HuH-7 (cell line): ENCODE measurements around the gene LPCAT1.
"Not testable (repeated sequence)": the region's sequence is repeated elsewhere in the genome, so short reads cannot be mapped to it uniquely, and the experiment has no call there.

Source experiments
- DNase-seq: peaks from one replicate; pipeline ENCODE4 v3.0.0; 2011; ENCODE audit warnings: low spot score

Gene LPCAT1

GRCh38 chr5:1509346-1510085, 14.2 kb downstream of the LPCAT1 start:
- no peak for DNase-seq

- no peak for DNase-seq
Observed at GRCh38 chr5:1508659-1509290, 15.0 kb downstream of the LPCAT1 start.

- DNase-seq, result no peak
Observed at GRCh38 chr5:1507961-1508658, 15.7 kb downstream of the LPCAT1 start.

GRCh38 chr5:1507457-1507856, 16.3 kb downstream of the LPCAT1 start:
- no peak for DNase-seq

GRCh38 chr5:1507014-1507375, 16.8 kb downstream of the LPCAT1 start:
- DNase-seq, result no peak

GRCh38 chr5:1506242-1507013, 17.3 kb downstream of the LPCAT1 start:
- DNase-seq, result no peak

GRCh38 chr5:1505506-1506241, 18.1 kb downstream of the LPCAT1 start:
- no peak for DNase-seq

GRCh38 chr5:1505089-1505488, 18.7 kb downstream of the LPCAT1 start:
- DNase-seq, result not testable (repeated sequence)

- DNase-seq, result no peak
Observed at GRCh38 chr5:1504617-1505016, 19.1 kb downstream of the LPCAT1 start.

- DNase-seq, result no peak
Observed at GRCh38 chr5:1504069-1504595, 19.6 kb downstream of the LPCAT1 start.

- no peak for DNase-seq
Observed at GRCh38 chr5:1503241-1504068, 20.3 kb downstream of the LPCAT1 start.

- DNase-seq, result no peak
Observed at GRCh38 chr5:1502737-1503120, 21.0 kb downstream of the LPCAT1 start.

- no peak for DNase-seq
Observed at GRCh38 chr5:1502046-1502736, 21.6 kb downstream of the LPCAT1 start.

GRCh38 chr5:1501372-1502045, 22.3 kb downstream of the LPCAT1 start:
- DNase-seq, result no peak

- no peak for DNase-seq
Observed at GRCh38 chr5:1500411-1501091, 23.2 kb downstream of the LPCAT1 start.

- DNase-seq, result no peak
Observed at GRCh38 chr5:1499851-1500250, 23.9 kb downstream of the LPCAT1 start.

GRCh38 chr5:1498623-1499416, 24.9 kb downstream of the LPCAT1 start:
- no peak for DNase-seq
